Measurements from ENCODE around the gene ZG16. TPM values are rescaled to one million over a fixed set of nuclear protein-coding genes. Genes with fewer than 3 reads are reported as not detected.

Gene ZG16
- polyA plus RNA-seq, 1 donor (not counting 4 experiments of a cell fraction or from before 2014, with no cell fraction given): not detected

DNA sequence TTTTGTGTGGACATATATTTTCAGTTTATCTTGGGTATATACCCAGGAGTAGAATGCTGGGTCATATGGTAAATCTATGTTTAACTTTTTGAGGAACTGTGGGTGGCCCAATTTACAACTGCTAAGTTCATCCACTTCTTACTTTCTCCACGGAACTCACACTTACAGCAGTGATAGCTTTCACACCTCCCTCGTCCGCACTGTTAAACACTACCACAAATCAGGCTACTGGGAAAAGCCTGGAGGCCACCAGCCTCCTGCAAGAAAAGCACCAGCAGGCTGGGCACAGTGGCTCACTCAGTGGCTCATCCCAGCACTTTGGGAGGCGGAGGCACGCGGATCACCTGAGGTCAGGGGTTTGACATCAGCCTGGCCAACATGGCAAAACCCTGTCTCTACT, 14.7 kb upstream of the ZG16 start:
- Histone ChIP-seq H3K27ac (ENCODE audit: control insufficient read depth, insufficient read depth, low read length) (no peak overlapping the region), H3K36me3 (ENCODE audit: control insufficient read depth in 2 of 2, extremely low read depth in 1 of 2, insufficient read depth in 2 of 2, low read length in 2 of 2) (no peaks in the 10 kb centered on the region), H3K4me3 (ENCODE audit: control insufficient read depth in 2 of 3, extremely low read depth in 1 of 3, insufficient read depth in 2 of 3, low read depth in 1 of 3, low read length in 3 of 3) (no peak overlapping the region), H3K9me3 (ENCODE audit: control insufficient read depth, low read depth, low read length) (no peaks in the 10 kb centered on the region), H3K9ac (ENCODE audit: control insufficient read depth, extremely low read depth, insufficient read depth, low read length) (no peak overlapping the region), H4K20me1 (ENCODE audit: control insufficient read depth, extremely low read depth, insufficient read depth, low read length) (no peaks in the 10 kb centered on the region), H3K9me1 (ENCODE audit: control insufficient read depth, extremely low read depth, insufficient read depth, low read length) (no peaks in the 10 kb centered on the region), H3K27me3 (ENCODE audit: control insufficient read depth, extremely low read depth, insufficient read depth, low read length) (no peaks in the 10 kb centered on the region), H2AFZ (ENCODE audit: control insufficient read depth, low read length) (no peak overlapping the region), H3K4me2 (ENCODE audit: control insufficient read depth, extremely low read depth, insufficient read depth, low read depth, low read length) (no peak overlapping the region), H3K4me1 (ENCODE audit: control insufficient read depth, extremely low read depth, insufficient read depth, low read length) (no peaks in the 10 kb centered on the region), H3K79me2 (ENCODE audit: control insufficient read depth, insufficient read depth, low read length) (no peaks in the 10 kb centered on the region)
- no peak for DNase-seq (ENCODE audit: low read depth, low spot score)
- TF ChIP-seq, protein P1, sequence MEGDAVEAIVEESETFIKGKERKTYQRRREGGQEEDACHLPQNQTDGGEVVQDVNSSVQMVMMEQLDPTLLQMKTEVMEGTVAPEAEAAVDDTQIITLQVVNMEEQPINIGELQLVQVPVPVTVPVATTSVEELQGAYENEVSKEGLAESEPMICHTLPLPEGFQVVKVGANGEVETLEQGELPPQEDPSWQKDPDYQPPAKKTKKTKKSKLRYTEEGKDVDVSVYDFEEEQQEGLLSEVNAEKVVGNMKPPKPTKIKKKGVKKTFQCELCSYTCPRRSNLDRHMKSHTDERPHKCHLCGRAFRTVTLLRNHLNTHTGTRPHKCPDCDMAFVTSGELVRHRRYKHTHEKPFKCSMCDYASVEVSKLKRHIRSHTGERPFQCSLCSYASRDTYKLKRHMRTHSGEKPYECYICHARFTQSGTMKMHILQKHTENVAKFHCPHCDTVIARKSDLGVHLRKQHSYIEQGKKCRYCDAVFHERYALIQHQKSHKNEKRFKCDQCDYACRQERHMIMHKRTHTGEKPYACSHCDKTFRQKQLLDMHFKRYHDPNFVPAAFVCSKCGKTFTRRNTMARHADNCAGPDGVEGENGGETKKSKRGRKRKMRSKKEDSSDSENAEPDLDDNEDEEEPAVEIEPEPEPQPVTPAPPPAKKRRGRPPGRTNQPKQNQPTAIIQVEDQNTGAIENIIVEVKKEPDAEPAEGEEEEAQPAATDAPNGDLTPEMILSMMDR (optimal IDR thresholded peaks at IDR 0.05 in 1 of 3, IDR thresholded peaks at IDR 0.05 in 1 of 3, conservative IDR thresholded peaks at IDR 0.05 in 1 of 3; ENCODE audit: extremely low read depth in 1 of 3, insufficient read depth in 2 of 3, low read length in 3 of 3): no peak
- no peak for TF ChIP-seq EZH2 (IDR thresholded peaks at IDR 0.05; ENCODE audit: low read length)
- dilution Hi-C loops (cut with MboI; ENCODE audit: extremely low pct_ligation_motif_present, low sequenced_read_pairs): no loop called here
- FAIRE-seq: no peak

DNA sequence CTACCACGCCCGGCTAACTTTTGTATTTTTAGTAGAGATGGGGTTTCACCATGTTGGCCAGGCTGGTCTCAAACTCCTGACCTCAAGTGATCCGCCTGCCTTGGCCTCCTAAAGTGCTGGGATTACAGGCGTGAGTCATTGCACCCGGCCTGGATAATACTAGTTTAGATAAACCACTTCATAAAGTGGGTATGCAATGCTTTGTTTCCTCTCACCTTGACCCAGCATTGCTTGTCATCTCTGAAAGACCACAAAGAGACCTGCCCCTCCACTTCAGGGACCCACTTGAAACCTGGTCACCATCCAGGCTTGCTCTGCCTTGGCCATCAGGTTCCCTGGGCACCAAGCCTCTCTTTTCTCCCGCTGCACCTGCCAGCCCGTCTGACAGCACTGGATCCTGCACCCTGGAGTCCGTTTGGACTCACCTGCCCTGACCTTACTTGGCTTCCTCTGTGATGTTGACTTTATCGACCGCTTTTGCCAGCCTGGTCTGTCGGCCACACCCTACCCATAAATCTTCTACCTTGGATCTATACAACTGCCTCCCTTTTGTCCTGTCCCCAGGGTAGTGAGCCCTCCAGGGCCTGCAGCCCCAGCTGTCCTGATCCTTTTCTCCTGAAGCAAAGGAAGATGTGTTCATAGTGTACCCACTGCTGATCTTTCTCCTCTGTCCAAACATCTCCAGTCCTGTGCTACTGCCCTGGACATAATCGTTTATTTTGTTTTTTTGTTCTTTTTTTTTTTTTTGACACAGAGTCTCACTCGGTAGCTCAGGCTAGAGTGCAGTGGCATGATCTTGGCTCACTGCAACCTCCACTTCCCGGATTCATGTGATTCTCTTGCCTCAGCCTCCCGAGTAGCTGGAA, 12.7 kb upstream of the ZG16 start:
- no peak overlapping the region for H3K4me3 ChIP-seq (ENCODE audit: control insufficient read depth in 2 of 3, extremely low read depth in 1 of 3, insufficient read depth in 2 of 3, low read depth in 1 of 3, low read length in 3 of 3)
- H3K27ac ChIP-seq (ENCODE audit: control insufficient read depth, insufficient read depth, low read length): no peak overlapping the region
- dilution Hi-C loops (cut with MboI; ENCODE audit: extremely low pct_ligation_motif_present, low sequenced_read_pairs): no loop called here
- no peaks in the 10 kb centered on the region for H3K36me3 ChIP-seq (ENCODE audit: control insufficient read depth in 2 of 2, extremely low read depth in 1 of 2, insufficient read depth in 2 of 2, low read length in 2 of 2)
- no peaks in the 10 kb centered on the region for H3K9me1 ChIP-seq (ENCODE audit: control insufficient read depth, extremely low read depth, insufficient read depth, low read length)
- no peaks in the 10 kb centered on the region for H3K79me2 ChIP-seq (ENCODE audit: control insufficient read depth, insufficient read depth, low read length)
- H3K4me2 ChIP-seq (ENCODE audit: control insufficient read depth, extremely low read depth, insufficient read depth, low read depth, low read length): no peak overlapping the region
- no peak for DNase-seq (ENCODE audit: low read depth, low spot score)
- TF ChIP-seq, protein P1 (optimal IDR thresholded peaks at IDR 0.05 in 1 of 3, IDR thresholded peaks at IDR 0.05 in 1 of 3, conservative IDR thresholded peaks at IDR 0.05 in 1 of 3; ENCODE audit: extremely low read depth in 1 of 3, insufficient read depth in 2 of 3, low read length in 3 of 3): no peak
- TF ChIP-seq EZH2 (IDR thresholded peaks at IDR 0.05; ENCODE audit: low read length): no peak
- H2AFZ ChIP-seq (ENCODE audit: control insufficient read depth, low read length): no peak overlapping the region
- no peaks in the 10 kb centered on the region for H3K27me3 ChIP-seq (ENCODE audit: control insufficient read depth, extremely low read depth, insufficient read depth, low read length)
- H3K9me3 ChIP-seq (ENCODE audit: control insufficient read depth, low read depth, low read length): no peaks in the 10 kb centered on the region
- H4K20me1 ChIP-seq (ENCODE audit: control insufficient read depth, extremely low read depth, insufficient read depth, low read length): no peaks in the 10 kb centered on the region
- no peak for FAIRE-seq
- H3K9ac ChIP-seq (ENCODE audit: control insufficient read depth, extremely low read depth, insufficient read depth, low read length): no peak overlapping the region
- H3K4me1 ChIP-seq (ENCODE audit: control insufficient read depth, extremely low read depth, insufficient read depth, low read length): no peaks in the 10 kb centered on the region
